PC-9 (cell line): ENCODE measurements around the gene CAPN13. TPM values are rescaled to one million over a fixed set of nuclear protein-coding genes. Genes with fewer than 3 reads are reported as not detected.

ENCODE experiments used
- BruUV-seq: library from RNA; stranded (reverse); fragments of 400-500 nt; replicated peaks from 2 replicates; lab custom pipeline; 2021; lab: Mats Ljungman, UMichigan
- CTCF ChIA-PET: fragments of 300-600 bp; sonication (Branson Sonifier 250); formaldehyde crosslinking; loops from one replicate; lab custom pipeline; 2022; ENCODE audit warnings: antibody characterized with exemption; lab: Charles Lee
- POLR2A ChIA-PET: fragments of 300-600 bp; sonication (Branson Sonifier 250); formaldehyde crosslinking; loops from one replicate; lab custom pipeline; 2022; ENCODE audit warnings: antibody characterized with exemption; ENCODE audit not compliant: unreplicated experiment; lab: Charles Lee
- DNase-seq, 2 experiments: peaks; one replicate each; pipeline versions ENCODE4 v3.0.0 to v3.0.0-alpha.2; 2015 to 2022; ENCODE audit warnings: mixed read lengths in 1 of 2
- H2AFZ ChIP-seq: fragments of 200-600 bp; sonication (generic); 2 replicates; pipeline ENCODE4 v1.8.1; 2017; ENCODE audit warnings: antibody characterized with exemption
- H3F3A ChIP-seq: fragments of 200-600 bp; sonication (generic); 2 replicates; pipeline ENCODE4 v1.8.1; 2017; ENCODE audit warnings: antibody characterized with exemption, mild to moderate bottlenecking, low read depth; ENCODE audit not compliant: insufficient read depth
- H3K27ac ChIP-seq: fragments of 200-600 bp; sonication (generic); 2 replicates; pipeline ENCODE4 v1.6.1; 2016; ENCODE audit warnings: mixed run types
- H3K27me3 ChIP-seq: fragments of 200-600 bp; sonication (generic); 2 replicates; pipeline ENCODE4 v1.6.1; 2016; ENCODE audit warnings: low read depth, mixed run types; ENCODE audit not compliant: insufficient read depth
- H3K36me3 ChIP-seq: fragments of 200-600 bp; sonication (generic); 2 replicates; pipeline ENCODE4 v1.6.1; 2016; ENCODE audit warnings: low read depth, mixed run types
- H3K4me1 ChIP-seq: fragments of 200-600 bp; sonication (generic); replicated peaks from 2 replicates; pipeline ENCODE4 v1.6.1; 2016; ENCODE audit warnings: mixed run types; ENCODE audit not compliant: insufficient read depth
- H3K4me2 ChIP-seq: fragments of 200-600 bp; sonication (generic); 2 replicates; pipeline ENCODE4 v1.6.1; 2017; ENCODE audit warnings: mixed run types
- H3K4me3 ChIP-seq: fragments of 200-600 bp; sonication (generic); 2 replicates; pipeline ENCODE4 v1.6.1; 2016; ENCODE audit warnings: mixed run types
- H3K79me2 ChIP-seq: fragments of 200-600 bp; sonication (generic); 2 replicates; pipeline ENCODE4 v1.6.1; 2017; ENCODE audit warnings: low read depth, mixed run types
- H3K9me2 ChIP-seq: fragments of 200-600 bp; sonication (generic); 2 replicates; pipeline ENCODE4 v1.8.1; 2017; ENCODE audit warnings: mild to moderate bottlenecking; ENCODE audit not compliant: insufficient read depth
- H3K9me3 ChIP-seq: fragments of 200-600 bp; sonication (generic); 2 replicates; pipeline ENCODE4 v1.8.1; 2016; ENCODE audit warnings: low read depth; ENCODE audit not compliant: insufficient read depth
- H4K20me1 ChIP-seq: fragments of 200-600 bp; sonication (generic); 2 replicates; pipeline ENCODE4 v1.8.1; 2017; ENCODE audit not compliant: insufficient read depth
- CTCF ChIP-seq: fragments of 200-600 bp; sonication (generic); conservative IDR thresholded peaks from 2 replicates; pipeline ENCODE4 v1.6.1; 2017; ENCODE audit warnings: mixed run types, antibody characterized with exemption, mild to moderate bottlenecking, moderate library complexity
- EZH2 ChIP-seq: fragments of 200-600 bp; sonication (generic); IDR thresholded peaks from 2 replicates; pipeline ENCODE4 v1.8.0; 2017; ENCODE audit warnings: antibody characterized with exemption, low read depth
- intact Hi-C: fragments of 100-400 bp; cut with micrococcal nuclease; formaldehyde crosslinking; loops from one replicate; pipeline ENCODE4 v1.10.0; 2022; ENCODE audit not compliant: unreplicated experiment
- total RNA-seq: library from RNA; stranded (reverse); gene quantifications from 2 replicates; pipeline ENCODE4 v1.2.3, GENCODE V29; 2021

The CAPN13 gene
- total RNA-seq, 1 experiment from 2014 or later, result 1.5 TPM

DNA sequence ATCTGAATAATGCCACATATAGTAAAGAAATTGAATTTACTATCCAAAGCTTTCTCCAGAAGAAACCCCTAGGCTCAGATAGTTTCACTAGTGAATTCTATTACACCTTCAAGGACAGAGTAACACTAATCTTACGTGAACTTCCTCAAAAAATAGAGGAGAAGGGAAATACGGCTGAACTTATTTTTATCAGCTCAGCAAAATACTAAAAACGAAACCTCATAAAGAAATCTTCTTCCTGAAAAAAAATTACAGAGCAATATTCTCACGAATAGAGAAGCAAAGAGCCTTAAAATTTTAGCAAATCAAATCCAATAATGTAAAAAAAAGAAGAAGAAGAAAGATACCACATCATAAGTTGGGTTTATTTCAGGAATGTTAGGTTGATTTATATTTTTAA, 14.7 kb downstream of the CAPN13 start:
- no TSS peak for BruUV-seq
- H3F3A ChIP-seq, result no peaks in the 10 kb centered on the region
- TF ChIP-seq EZH2 (no peak), CTCF (no peak)
- CTCF ChIA-PET, result no interaction called here
- no peaks in the 10 kb centered on the region for H3K36me3 ChIP-seq
- H3K4me3 ChIP-seq, result no peak overlapping the region
- H3K4me1 ChIP-seq, result no peaks in the 10 kb centered on the region
- no peaks in the 10 kb centered on the region for H3K27me3 ChIP-seq
- H3K79me2 ChIP-seq, result no peaks in the 10 kb centered on the region
- H4K20me1 ChIP-seq, result no peaks in the 10 kb centered on the region
- POLR2A ChIA-PET, result no interaction called here
- H2AFZ ChIP-seq, result no peak overlapping the region
- no peak overlapping the region for H3K4me2 ChIP-seq
- no peaks in the 10 kb centered on the region for H3K9me3 ChIP-seq
- no peaks in the 10 kb centered on the region; the same call in 1 of the 2 replicates for H3K9me2 ChIP-seq
- intact Hi-C loops, result no loop called here
- no peak overlapping the region for H3K27ac ChIP-seq
- no peak for DNase-seq

- Histone ChIP-seq H2AFZ (no peak overlapping the region), H3K27me3 (no peaks in the 10 kb centered on the region), H3K27ac (no peak overlapping the region), H3K9me3 (no peaks in the 10 kb centered on the region), H3F3A (no peaks in the 10 kb centered on the region), H4K20me1 (no peaks in the 10 kb centered on the region), H3K9me2 (no peaks in the 10 kb centered on the region; the same call in 1 of the 2 replicates), H3K79me2 (no peaks in the 10 kb centered on the region), H3K36me3 (no peaks in the 10 kb centered on the region), H3K4me3 (no peak overlapping the region), H3K4me1 (no peaks in the 10 kb centered on the region), H3K4me2 (no peak overlapping the region)
- CTCF ChIA-PET, result no interaction called here
- TF ChIP-seq EZH2 (no peak), CTCF (no peak)
- no peak for DNase-seq
- intact Hi-C loops, result no loop called here
- no TSS peak for BruUV-seq
- POLR2A ChIA-PET, result no interaction called here
Observed at GRCh38 chr2:30790879-30791278, 16.4 kb downstream of the CAPN13 start.

DNA sequence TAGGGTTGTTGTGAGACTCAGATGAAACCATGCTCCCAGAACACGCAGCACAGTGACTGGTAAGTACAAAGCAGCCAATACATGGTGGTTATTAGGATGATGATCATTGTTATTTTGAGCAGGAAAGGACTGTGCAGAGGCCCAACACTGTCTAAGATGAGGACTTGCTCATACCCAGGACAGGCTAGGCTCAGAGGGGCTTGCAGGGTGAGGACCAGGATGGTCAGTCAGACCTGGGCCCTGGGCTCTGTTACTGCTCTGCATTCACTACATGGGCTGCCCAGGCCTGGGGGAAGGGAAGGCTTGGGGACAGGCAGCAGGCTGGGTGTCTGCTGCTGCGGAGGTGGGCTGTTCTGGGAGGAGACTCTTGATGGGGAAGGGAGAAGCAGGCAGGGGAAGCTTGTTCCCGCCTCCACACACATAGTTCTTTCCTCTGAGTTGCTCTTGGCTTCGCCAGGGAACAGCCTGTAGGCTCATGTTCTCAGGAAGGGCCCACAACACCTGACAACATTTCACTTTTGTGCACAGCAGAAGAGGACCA, 17.5 kb downstream of the CAPN13 start:
- Histone ChIP-seq H3K9me2 (no peaks in the 10 kb centered on the region; the same call in 1 of the 2 replicates), H3F3A (no peaks in the 10 kb centered on the region), H3K27ac (no peak overlapping the region), H4K20me1 (no peaks in the 10 kb centered on the region), H3K27me3 (no peaks in the 10 kb centered on the region), H3K36me3 (no peaks in the 10 kb centered on the region), H3K4me2 (no peak overlapping the region), H3K9me3 (no peaks in the 10 kb centered on the region), H3K79me2 (no peaks in the 10 kb centered on the region), H3K4me1 (no peaks in the 10 kb centered on the region), H3K4me3 (no peak overlapping the region), H2AFZ (no peak overlapping the region)
- CTCF ChIA-PET, result no interaction called here
- no peak for DNase-seq
- POLR2A ChIA-PET, result no interaction called here
- intact Hi-C loops, result no loop called here
- TF ChIP-seq EZH2, result no peak
- no peak for TF ChIP-seq CTCF
- no TSS peak for BruUV-seq
